GM23338 (cell line): ENCODE measurements around the gene AP5Z1.

ENCODE experiments used
- CTCF ChIP-seq, 2 experiments: fragments of 200-600 bp in 1 of 2; sonication (generic) in 1 of 2; conservative IDR thresholded peaks; 2 replicates each; pipeline versions ENCODE4 v1.5.1 to v1.6.1; 2016 to 2017; ENCODE audit warnings: antibody characterized with exemption in 2 of 2, low read depth in 2 of 2, mild to moderate bottlenecking in 2 of 2, moderate library complexity in 1 of 2
- EZH2 ChIP-seq: fragments of 200-600 bp; sonication (generic); IDR thresholded peaks from one replicate; pipeline ENCODE4 v1.8.0; 2017; ENCODE audit warnings: antibody characterized with exemption, mild to moderate bottlenecking, low read depth; ENCODE audit not compliant: unreplicated experiment
- EZH2phosphoT487 ChIP-seq: fragments of 200-600 bp; sonication (generic); IDR thresholded peaks from one replicate; pipeline ENCODE4 v1.8.1; 2018; ENCODE audit warnings: antibody characterized with exemption; ENCODE audit not compliant: unreplicated experiment
- POLR2AphosphoS5 ChIP-seq: IDR thresholded peaks from 2 replicates; pipeline ENCODE4 v1.6.1; 2016; ENCODE audit warnings: antibody characterized with exemption, low read depth

- no peak for TF ChIP-seq POLR2AphosphoS5
- no peak for TF ChIP-seq CTCF (conservative IDR thresholded peaks at IDR 0.05; ENCODE audit: low read depth in 2 of 2)
- no peak for TF ChIP-seq EZH2
- TF ChIP-seq EZH2phosphoT487: no peak
These were observed 47.3 kb upstream of the AP5Z1 start for GRCh38 chr7:4727914-4728705.
